PC-3 (cell line): ENCODE measurements around the gene TAS1R3. TPM values are rescaled to one million over a fixed set of nuclear protein-coding genes. Genes with fewer than 3 reads are reported as not detected.
A peak's percentile ranks its signal among the peaks of the same experiment; 100 is the strongest.

Experiments
- ATAC-seq: fragments of 200-7000 bp; cut with Tn5 transposase; 2 replicates; pipeline ENCODE4 v1.9.1; 2020; ENCODE audit warnings: mild to moderate bottlenecking, moderate library complexity
- BruUV-seq: library from RNA; stranded (reverse); fragments of 400-500 nt; replicated peaks from 2 replicates; lab custom pipeline; 2021; lab: Mats Ljungman, UMichigan
- CTCF ChIA-PET: fragments of 300-600 bp; sonication (Branson Sonifier 250); formaldehyde crosslinking; loops from one replicate; lab custom pipeline; 2022; ENCODE audit warnings: antibody characterized with exemption; lab: Charles Lee
- POLR2A ChIA-PET: fragments of 300-600 bp; sonication (Branson Sonifier 250); formaldehyde crosslinking; loops from one replicate; lab custom pipeline; 2022; ENCODE audit warnings: antibody characterized with exemption; ENCODE audit not compliant: unreplicated experiment; lab: Charles Lee
- DNase-seq: peaks from one replicate; pipeline ENCODE4 v3.0.0-alpha.2; 2015
- H2AFZ ChIP-seq: fragments of 300-600 bp; sonication (generic); 2 replicates; pipeline ENCODE4 v1.6.0; 2016; ENCODE audit warnings: antibody characterized with exemption, low read length
- H3F3A ChIP-seq: fragments of 300-600 bp; sonication (generic); one replicate; pipeline ENCODE4 v1.6.0; 2017; ENCODE audit warnings: antibody characterized with exemption, low read length, control low read depth, mild to moderate bottlenecking; ENCODE audit not compliant: unreplicated experiment
- H3K27ac ChIP-seq: fragments of 300-600 bp; sonication (generic); 2 replicates; pipeline ENCODE4 v1.5.1; 2016; ENCODE audit warnings: mild to moderate bottlenecking, low read length
- H3K27me3 ChIP-seq: fragments of 300-600 bp; sonication (generic); 2 replicates; pipeline ENCODE4 v1.6.1; 2016; ENCODE audit warnings: low read length, mixed read lengths
- H3K36me3 ChIP-seq: fragments of 300-600 bp; sonication (generic); 2 replicates; pipeline ENCODE4 v1.6.1; 2016; ENCODE audit warnings: low read depth, mixed run types, low read length, mixed read lengths
- H3K4me1 ChIP-seq: fragments of 300-600 bp; sonication (generic); 2 replicates; pipeline ENCODE4 v1.5.1; 2016; ENCODE audit warnings: low read length; ENCODE audit not compliant: insufficient read depth
- H3K4me2 ChIP-seq: fragments of 300-600 bp; sonication (generic); 2 replicates; pipeline ENCODE4 v1.6.0; 2016; ENCODE audit warnings: low read length
- H3K4me3 ChIP-seq: fragments of 300-600 bp; sonication (generic); 2 replicates; pipeline ENCODE4 v1.5.1; 2016; ENCODE audit warnings: mild to moderate bottlenecking, low read length, mixed read lengths
- H3K79me2 ChIP-seq: fragments of 300-600 bp; sonication (generic); 2 replicates; pipeline ENCODE4 v1.6.1; 2017; ENCODE audit warnings: low read length, mixed read lengths
- H3K9ac ChIP-seq: fragments of 300-600 bp; sonication (generic); 2 replicates; pipeline ENCODE4 v1.6.0; 2016; ENCODE audit warnings: mild to moderate bottlenecking, low read length
- H3K9me2 ChIP-seq: fragments of 300-600 bp; sonication (generic); replicated peaks from 2 replicates; pipeline ENCODE4 v1.6.1; 2016; ENCODE audit warnings: mixed run types, low read length, mixed read lengths
- H3K9me3 ChIP-seq: fragments of 300-600 bp; sonication (generic); 2 replicates; pipeline ENCODE4 v1.6.1; 2016; ENCODE audit warnings: low read length, mixed read lengths
- H4K20me1 ChIP-seq: fragments of 300-600 bp; sonication (generic); 2 replicates; pipeline ENCODE4 v1.6.1; 2016; ENCODE audit warnings: low read length, mixed read lengths
- EZH2 ChIP-seq: fragments of 300-600 bp; sonication (generic); IDR thresholded peaks from one replicate; pipeline ENCODE4 v1.6.1; 2017; ENCODE audit warnings: antibody characterized with exemption, mild to moderate bottlenecking, low read length; ENCODE audit not compliant: unreplicated experiment
- EZH2phosphoT487 ChIP-seq: fragments of 300-600 bp; sonication (generic); IDR thresholded peaks from 2 replicates; pipeline ENCODE4 v1.6.1; 2018; ENCODE audit warnings: mild to moderate bottlenecking, antibody characterized with exemption, low read length, borderline replicate concordance
- intact Hi-C: fragments of 100-400 bp; cut with micrococcal nuclease; formaldehyde crosslinking; loops from 2 replicates; pipeline ENCODE4 v1.9.0; 2023
- total RNA-seq: library from RNA; depleted of rRNA; stranded (reverse); fragments of >200 nt; gene quantifications from 2 replicates; pipeline ENCODE4 v1.2.3, GENCODE V29; 2014
- TF ChIP-seq, protein P1 (sequence below): fragments of 300-600 bp; sonication (generic); conservative IDR thresholded peaks from 2 replicates; pipeline ENCODE4 v1.5.1; 2017; ENCODE audit warnings: antibody characterized with exemption, low read depth, mild to moderate bottlenecking, low read length

Gene TAS1R3
- total RNA-seq, 1 experiment from 2014 or later = 1.9 TPM

- H3K27ac ChIP-seq = peak within 1 kb of the TSS; percentile 53
- peak within 1 kb of the TSS; percentile 95 for H3K9ac ChIP-seq
- TF ChIP-seq, protein P1, sequence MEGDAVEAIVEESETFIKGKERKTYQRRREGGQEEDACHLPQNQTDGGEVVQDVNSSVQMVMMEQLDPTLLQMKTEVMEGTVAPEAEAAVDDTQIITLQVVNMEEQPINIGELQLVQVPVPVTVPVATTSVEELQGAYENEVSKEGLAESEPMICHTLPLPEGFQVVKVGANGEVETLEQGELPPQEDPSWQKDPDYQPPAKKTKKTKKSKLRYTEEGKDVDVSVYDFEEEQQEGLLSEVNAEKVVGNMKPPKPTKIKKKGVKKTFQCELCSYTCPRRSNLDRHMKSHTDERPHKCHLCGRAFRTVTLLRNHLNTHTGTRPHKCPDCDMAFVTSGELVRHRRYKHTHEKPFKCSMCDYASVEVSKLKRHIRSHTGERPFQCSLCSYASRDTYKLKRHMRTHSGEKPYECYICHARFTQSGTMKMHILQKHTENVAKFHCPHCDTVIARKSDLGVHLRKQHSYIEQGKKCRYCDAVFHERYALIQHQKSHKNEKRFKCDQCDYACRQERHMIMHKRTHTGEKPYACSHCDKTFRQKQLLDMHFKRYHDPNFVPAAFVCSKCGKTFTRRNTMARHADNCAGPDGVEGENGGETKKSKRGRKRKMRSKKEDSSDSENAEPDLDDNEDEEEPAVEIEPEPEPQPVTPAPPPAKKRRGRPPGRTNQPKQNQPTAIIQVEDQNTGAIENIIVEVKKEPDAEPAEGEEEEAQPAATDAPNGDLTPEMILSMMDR = no peak
- no peak for TF ChIP-seq EZH2
- no peak for TF ChIP-seq EZH2phosphoT487
- DNase-seq = peak; percentile 97
- ChIA-PET CTCF (no interaction called here), POLR2A (no interaction called here)
- peaks cover 26% of the 10 kb centered on the region for H3K4me1 ChIP-seq
- H3K9me3 ChIP-seq = no peaks in the 10 kb centered on the region
- H3K27me3 ChIP-seq = no peaks in the 10 kb centered on the region
- no peaks in the 10 kb centered on the region for H3K9me2 ChIP-seq
- H3K36me3 ChIP-seq = peaks cover 12% of the 10 kb centered on the region; the same call in 1 of the 2 replicates
- no TSS peak for BruUV-seq
- H3K4me2 ChIP-seq = peak within 1 kb of the TSS; percentile 97
- ATAC-seq = peak; percentile 65
- H3K79me2 ChIP-seq = peaks cover 69% of the 10 kb centered on the region
- peaks cover 29% of the 10 kb centered on the region for H4K20me1 ChIP-seq
- H3F3A ChIP-seq = no peaks in the 10 kb centered on the region
- intact Hi-C loops = no loop called here
- peak within 1 kb of the TSS; percentile 90 for H3K4me3 ChIP-seq
- H2AFZ ChIP-seq = peak within 1 kb of the TSS; percentile 62
Observed at GRCh38 chr1:1324524-1325287, 6.4 kb upstream of the TAS1R3 start, which contains the start of the genes CPTP and INTS11. Gene CPTP, plus strand, starts transcription at chr1:1324802. Its CDS starts 2,109 bp downstream, at chr1:1326911. Gene INTS11, minus strand, starts transcription at chr1:1324660. Its CDS starts 52 bp downstream, at chr1:1324608.

- H3K9ac ChIP-seq = peak overlapping the region; percentile 95
- ATAC-seq (peak; percentile 21), DNase-seq (peak; percentile 47)
- BruUV-seq = TSS peak; percentile 27
- TF ChIP-seq, protein P1 = no peak
- TF ChIP-seq EZH2phosphoT487 (no peak), EZH2 (no peak)
- no peaks in the 10 kb centered on the region for H3K9me2 ChIP-seq
- H3K4me3 ChIP-seq = peak overlapping the region; percentile 90
- ChIA-PET POLR2A (no interaction called here), CTCF (no interaction called here)
- peaks cover 26% of the 10 kb centered on the region for H4K20me1 ChIP-seq
- H3K79me2 ChIP-seq = peaks cover 61% of the 10 kb centered on the region
- H3K4me1 ChIP-seq = peaks cover 27% of the 10 kb centered on the region
- H3K4me2 ChIP-seq = peak overlapping the region; percentile 97
- intact Hi-C loops = no loop called here
- peaks cover 6% of the 10 kb centered on the region; the same call in 1 of the 2 replicates for H3K36me3 ChIP-seq
- no peaks in the 10 kb centered on the region for H3F3A ChIP-seq
- H3K27me3 ChIP-seq = no peaks in the 10 kb centered on the region
- H3K9me3 ChIP-seq = no peaks in the 10 kb centered on the region
- H2AFZ ChIP-seq = peak overlapping the region; percentile 51
- peak overlapping the region; percentile 53 for H3K27ac ChIP-seq
Observed at GRCh38 chr1:1325288-1326074, 5.6 kb upstream of the TAS1R3 start.
